ENCODE data around the gene FZR1. TPM values are rescaled to one million over a fixed set of nuclear protein-coding genes. Genes with fewer than 3 reads are reported as not detected.
A peak's percentile ranks its signal among the peaks of the same experiment; 100 is the strongest.

Gene FZR1
- total and polyA plus RNA-seq, 2 of the 13 experiments (the other 11 are each of a cell fraction or from before 2014, with no cell fraction given): 29.0 to 30.8 TPM

DNA sequence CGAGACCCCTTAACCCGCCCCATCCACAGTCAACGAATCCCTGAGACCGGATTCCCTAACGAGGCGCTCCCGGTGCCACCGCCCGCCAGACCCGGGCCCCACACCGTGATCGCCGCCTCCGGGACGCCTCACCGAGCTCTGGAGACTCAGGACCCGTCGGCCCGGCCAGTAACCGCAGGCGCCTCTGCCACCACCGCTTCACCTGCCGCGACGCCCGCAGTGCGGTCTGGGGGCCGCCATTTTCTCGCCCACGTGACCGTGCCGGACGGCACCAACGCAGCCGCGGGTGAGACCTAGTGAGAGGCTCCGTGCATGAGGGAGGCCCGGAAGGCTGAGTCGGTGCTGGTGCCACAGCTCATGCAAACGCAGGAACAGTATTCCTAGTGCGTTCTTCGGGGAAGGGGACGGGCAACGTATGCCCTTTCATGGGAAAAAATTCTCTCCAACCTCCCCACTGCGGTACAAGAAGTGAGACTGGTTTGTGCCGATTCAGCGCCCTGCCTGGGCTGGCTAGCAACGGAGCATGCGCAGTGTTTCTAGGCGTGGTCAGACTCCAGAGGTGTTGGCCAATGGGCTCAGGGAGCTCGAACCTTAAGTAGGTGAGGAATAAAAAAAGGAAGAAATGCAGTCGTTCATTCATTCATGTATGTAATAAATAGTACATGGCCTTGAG, 5.5 kb upstream of the FZR1 start, which contains the start of gene DOHH (continued):
- TF ChIP-seq AFF4 (CRISPR knock-in tag; IDR thresholded peaks at IDR 0.05): no peak
- peak; percentile 48; the same call in 1 of the 2 replicates for TF ChIP-seq ZNF225 (CRISPR knock-in tag; IDR thresholded peaks at IDR 0.05)
- TF ChIP-seq, protein P1, sequence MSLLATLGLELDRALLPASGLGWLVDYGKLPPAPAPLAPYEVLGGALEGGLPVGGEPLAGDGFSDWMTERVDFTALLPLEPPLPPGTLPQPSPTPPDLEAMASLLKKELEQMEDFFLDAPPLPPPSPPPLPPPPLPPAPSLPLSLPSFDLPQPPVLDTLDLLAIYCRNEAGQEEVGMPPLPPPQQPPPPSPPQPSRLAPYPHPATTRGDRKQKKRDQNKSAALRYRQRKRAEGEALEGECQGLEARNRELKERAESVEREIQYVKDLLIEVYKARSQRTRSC (CRISPR knock-in tag; IDR thresholded peaks at IDR 0.05; ENCODE audit: low read depth): no peak
- peak; percentile 91 for TF ChIP-seq SAP130 (CRISPR knock-in tag; IDR thresholded peaks at IDR 0.05; ENCODE audit: low read depth)
- TF ChIP-seq, protein P2, sequence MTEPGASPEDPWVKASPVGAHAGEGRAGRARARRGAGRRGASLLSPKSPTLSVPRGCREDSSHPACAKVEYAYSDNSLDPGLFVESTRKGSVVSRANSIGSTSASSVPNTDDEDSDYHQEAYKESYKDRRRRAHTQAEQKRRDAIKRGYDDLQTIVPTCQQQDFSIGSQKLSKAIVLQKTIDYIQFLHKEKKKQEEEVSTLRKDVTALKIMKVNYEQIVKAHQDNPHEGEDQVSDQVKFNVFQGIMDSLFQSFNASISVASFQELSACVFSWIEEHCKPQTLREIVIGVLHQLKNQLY (CRISPR knock-in tag; IDR thresholded peaks at IDR 0.05): peak; percentile 61; the same call in 1 of the 2 replicates
- TF ChIP-seq ZNF414 (CRISPR knock-in tag; IDR thresholded peaks at IDR 0.05): peak; percentile 71; the same call in 1 of the 2 replicates
- TF ChIP-seq, protein P3, sequence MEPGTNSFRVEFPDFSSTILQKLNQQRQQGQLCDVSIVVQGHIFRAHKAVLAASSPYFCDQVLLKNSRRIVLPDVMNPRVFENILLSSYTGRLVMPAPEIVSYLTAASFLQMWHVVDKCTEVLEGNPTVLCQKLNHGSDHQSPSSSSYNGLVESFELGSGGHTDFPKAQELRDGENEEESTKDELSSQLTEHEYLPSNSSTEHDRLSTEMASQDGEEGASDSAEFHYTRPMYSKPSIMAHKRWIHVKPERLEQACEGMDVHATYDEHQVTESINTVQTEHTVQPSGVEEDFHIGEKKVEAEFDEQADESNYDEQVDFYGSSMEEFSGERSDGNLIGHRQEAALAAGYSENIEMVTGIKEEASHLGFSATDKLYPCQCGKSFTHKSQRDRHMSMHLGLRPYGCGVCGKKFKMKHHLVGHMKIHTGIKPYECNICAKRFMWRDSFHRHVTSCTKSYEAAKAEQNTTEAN (CRISPR knock-in tag; conservative IDR thresholded peaks at IDR 0.05): no peak
- TF ChIP-seq, protein P4, sequence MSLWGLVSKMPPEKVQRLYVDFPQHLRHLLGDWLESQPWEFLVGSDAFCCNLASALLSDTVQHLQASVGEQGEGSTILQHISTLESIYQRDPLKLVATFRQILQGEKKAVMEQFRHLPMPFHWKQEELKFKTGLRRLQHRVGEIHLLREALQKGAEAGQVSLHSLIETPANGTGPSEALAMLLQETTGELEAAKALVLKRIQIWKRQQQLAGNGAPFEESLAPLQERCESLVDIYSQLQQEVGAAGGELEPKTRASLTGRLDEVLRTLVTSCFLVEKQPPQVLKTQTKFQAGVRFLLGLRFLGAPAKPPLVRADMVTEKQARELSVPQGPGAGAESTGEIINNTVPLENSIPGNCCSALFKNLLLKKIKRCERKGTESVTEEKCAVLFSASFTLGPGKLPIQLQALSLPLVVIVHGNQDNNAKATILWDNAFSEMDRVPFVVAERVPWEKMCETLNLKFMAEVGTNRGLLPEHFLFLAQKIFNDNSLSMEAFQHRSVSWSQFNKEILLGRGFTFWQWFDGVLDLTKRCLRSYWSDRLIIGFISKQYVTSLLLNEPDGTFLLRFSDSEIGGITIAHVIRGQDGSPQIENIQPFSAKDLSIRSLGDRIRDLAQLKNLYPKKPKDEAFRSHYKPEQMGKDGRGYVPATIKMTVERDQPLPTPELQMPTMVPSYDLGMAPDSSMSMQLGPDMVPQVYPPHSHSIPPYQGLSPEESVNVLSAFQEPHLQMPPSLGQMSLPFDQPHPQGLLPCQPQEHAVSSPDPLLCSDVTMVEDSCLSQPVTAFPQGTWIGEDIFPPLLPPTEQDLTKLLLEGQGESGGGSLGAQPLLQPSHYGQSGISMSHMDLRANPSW (CRISPR knock-in tag; IDR thresholded peaks at IDR 0.05; ENCODE audit: borderline replicate concordance): no peak; the same call in 1 of the 2 replicates
- no peak for TF ChIP-seq BCLAF1 (IDR thresholded peaks at IDR 0.05)
- peak; percentile 61 for TF ChIP-seq AGO2 (optimal IDR thresholded peaks at IDR 0.05; ENCODE audit: low read depth, low read length)
- TF ChIP-seq, protein P5, sequence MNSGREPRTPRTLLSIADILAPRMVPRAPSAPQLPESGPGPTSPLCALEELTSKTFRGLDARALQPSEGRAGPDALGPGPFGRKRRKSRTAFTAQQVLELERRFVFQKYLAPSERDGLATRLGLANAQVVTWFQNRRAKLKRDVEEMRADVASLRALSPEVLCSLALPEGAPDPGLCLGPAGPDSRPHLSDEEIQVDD (CRISPR knock-in tag; IDR thresholded peaks at IDR 0.05; ENCODE audit: borderline replicate concordance): peak; percentile 88; the same call in 1 of the 2 replicates
- peak; percentile 46 for TF ChIP-seq AGO1 (IDR thresholded peaks at IDR 0.05; ENCODE audit: low read depth, low read length, poor library complexity, severe bottlenecking)
- TF ChIP-seq RFX3 (CRISPR knock-in tag; IDR thresholded peaks at IDR 0.05): no peak

Measured in HepG2 (cell line).